Activated CD8-positive, alpha-beta memory T cell treated with anti-CD3 and anti-CD28 coated beads for 36 hours (primary cell): ENCODE results near the gene ZNF263. TPM values are rescaled to one million over a fixed set of nuclear protein-coding genes. Genes with fewer than 3 reads are reported as not detected.
"Not testable (repeated sequence)": the region's sequence is repeated elsewhere in the genome, so short reads cannot be mapped to it uniquely, and the experiment has no call there.

Source experiments
- CTCF ChIA-PET: fragments of 350-600 bp; sonication (Branson Sonifier 250); formaldehyde crosslinking; loops from one replicate; lab custom pipeline; 2021; ENCODE audit warnings: antibody characterized with exemption; lab: Charles Lee
- POLR2A ChIA-PET: fragments of 350-600 bp; sonication (Branson Sonifier 250); formaldehyde crosslinking; loops from one replicate; lab custom pipeline; 2021; ENCODE audit warnings: antibody characterized with exemption; lab: Charles Lee
- total RNA-seq, 2 experiments: library from RNA; stranded (reverse); gene quantifications; one replicate each; pipeline ENCODE4 v1.2.3, GENCODE V29; 2021

ZNF263 gene
- total RNA-seq, 2 experiments from 2014 or later = 26.2 to 27.0 TPM

- ChIA-PET CTCF (interaction anchor here (1.0 kb wide), 1 partner anchor 139 kb away, joined by 3 read pairs; no protein-coding TSS in a partner anchor), POLR2A (no interaction called here)
These were observed 20.8 kb upstream of the ZNF263 start for GRCh38 chr16:3262517-3262916.

- CTCF ChIA-PET = interaction anchor here (2.8 kb wide), 1 partner anchor 236 kb away, joined by 7 read pairs; the partner anchor contains the start of gene CLUAP1
- POLR2A ChIA-PET = interaction anchor here (0.6 to 1.5 kb wide), 6 partner anchors 12 to 179 kb away, joined by 3 to 11 read pairs (median 4); partner anchors contain the start of genes NAA60, TIGD7, ZNF263 and ZNF597
These were observed 18.9 kb upstream of the ZNF263 start for GRCh38 chr16:3264137-3265036.

- CTCF ChIA-PET = interaction anchor here (0.9 to 2.8 kb wide), 9 partner anchors 7 to 234 kb away, joined by 3 to 15 read pairs (median 4); partner anchors contain the start of genes CLUAP1 and ZNF263
- POLR2A ChIA-PET = interaction anchor here (0.9 kb wide), 1 partner anchor 14 kb away, joined by 3 read pairs; no protein-coding TSS in a partner anchor
These were observed 16.3 kb upstream of the ZNF263 start for GRCh38 chr16:3266873-3267537.

- CTCF ChIA-PET = interaction anchor here (0.5 to 2.7 kb wide), 3 partner anchors 15 to 69 kb away, joined by 3 to 15 read pairs (median 5); partner anchors contain the start of gene ZNF263
- POLR2A ChIA-PET = no interaction called here
These were observed 15.0 kb upstream of the ZNF263 start for GRCh38 chr16:3268294-3268693.

- POLR2A ChIA-PET, CTCF ChIA-PET: not testable (repeated sequence)
These were observed 12.6 kb upstream of the ZNF263 start for GRCh38 chr16:3270718-3271117.

GRCh38 chr16:3271281-3271680 lies 12.0 kb upstream of the ZNF263 start:
- CTCF ChIA-PET = not testable (repeated sequence)

GRCh38 chr16:3274490-3274889 lies 8.8 kb upstream of the ZNF263 start:
- CTCF ChIA-PET = interaction anchor here (1.1 kb wide), 1 partner anchor 8 kb away, joined by 3 read pairs; no protein-coding TSS in a partner anchor
- POLR2A ChIA-PET = no interaction called here

More at GRCh38 chr16:3271281-3271680, 12.0 kb upstream of the ZNF263 start:
- POLR2A ChIA-PET = not testable (repeated sequence)

GRCh38 chr16:3274947-3275346 lies 8.3 kb upstream of the ZNF263 start:
- CTCF ChIA-PET = interaction anchor here (1.1 kb wide), 1 partner anchor 9 kb away, joined by 3 read pairs; no protein-coding TSS in a partner anchor

GRCh38 chr16:3276679-3277078 lies 6.6 kb upstream of the ZNF263 start:
- POLR2A ChIA-PET = interaction anchor here (0.7 to 0.9 kb wide), 3 partner anchors 12 to 279 kb away, joined by 4 to 6 read pairs (median 5); no protein-coding TSS in a partner anchor

More at GRCh38 chr16:3274947-3275346, 8.3 kb upstream of the ZNF263 start:
- POLR2A ChIA-PET = no interaction called here

GRCh38 chr16:3281222-3281820 lies 2.0 kb upstream of the ZNF263 start:
- CTCF ChIA-PET = no interaction called here
- POLR2A ChIA-PET = interaction anchor here (0.9 kb wide), 1 partner anchor 14 kb away, joined by 3 read pairs; no protein-coding TSS in a partner anchor

More at GRCh38 chr16:3276679-3277078, 6.6 kb upstream of the ZNF263 start:
- CTCF ChIA-PET = interaction anchor here (1.1 to 1.8 kb wide), 2 partner anchors 10 to 224 kb away, joined by 3 to 5 read pairs; no protein-coding TSS in a partner anchor

GRCh38 chr16:3282103-3282729 lies 1.1 kb upstream of the ZNF263 start:
- ChIA-PET CTCF (interaction anchor here (0.9 to 3.0 kb wide), 2 partner anchors 15 to 36 kb away, joined by 3 to 15 read pairs; no protein-coding TSS in a partner anchor), POLR2A (interaction anchor here (1.0 to 3.2 kb wide), 7 partner anchors 14 to 161 kb away, joined by 3 to 14 read pairs (median 5); partner anchors contain the start of genes NAA60, TIGD7, ZNF213 and ZNF597)

GRCh38 chr16:3283543-3284447 lies 504 bp downstream of the ZNF263 start:
- ChIA-PET CTCF (interaction anchor here (0.6 to 3.0 kb wide), 5 partner anchors 16 to 125 kb away, joined by 3 to 15 read pairs (median 3); no protein-coding TSS in a partner anchor), POLR2A (interaction anchor here (0.6 to 3.2 kb wide), 7 partner anchors 11 to 160 kb away, joined by 3 to 14 read pairs (median 6); partner anchors contain the start of genes NAA60, TIGD7, ZNF597 and ZNF75A)

- POLR2A ChIA-PET = interaction anchor here (3.2 kb wide), 1 partner anchor 20 kb away, joined by 14 read pairs; the partner anchor contains the start of genes TIGD7 and ZNF75A
- CTCF ChIA-PET = interaction anchor here (3.0 kb wide), 1 partner anchor 18 kb away, joined by 15 read pairs; no protein-coding TSS in a partner anchor
These were observed 1.8 kb downstream of the ZNF263 start for GRCh38 chr16:3285131-3285530.

GRCh38 chr16:3289998-3290673 lies 6.8 kb downstream of the ZNF263 start:
- CTCF ChIA-PET = no interaction called here
- POLR2A ChIA-PET = no interaction called here

GRCh38 chr16:3292604-3293003 lies 9.3 kb downstream of the ZNF263 start:
- CTCF ChIA-PET = interaction anchor here (1.4 kb wide), 1 partner anchor 12 kb away, joined by 4 read pairs; the partner anchor contains the start of genes TIGD7 and ZNF75A
- POLR2A ChIA-PET = interaction anchor here (0.6 kb wide), 1 partner anchor 21 kb away, joined by 3 read pairs; no protein-coding TSS in a partner anchor

GRCh38 chr16:3295209-3295608 lies 11.9 kb downstream of the ZNF263 start:
- CTCF ChIA-PET = no interaction called here
- POLR2A ChIA-PET = interaction anchor here (0.5 kb wide), 1 partner anchor 14 kb away, joined by 4 read pairs; no protein-coding TSS in a partner anchor
